B cell (primary cell): ENCODE measurements around the gene IL17B. TPM values are rescaled to one million over a fixed set of nuclear protein-coding genes. Genes with fewer than 3 reads are reported as not detected.
A peak's percentile ranks its signal among the peaks of the same experiment; 100 is the strongest.

ENCODE experiments used
- ATAC-seq: fragments of 200-7000 bp; cut with Tn5 transposase; one replicate; pipeline ENCODE4 v1.10.0; 2021; ENCODE audit warnings: low read depth, mild to moderate bottlenecking, moderate number of reproducible peaks, moderate library complexity
- CTCF ChIA-PET: fragments of 350-600 bp; sonication (Branson Sonifier 250); formaldehyde crosslinking; loops from one replicate; lab custom pipeline; 2021; ENCODE audit warnings: antibody characterized with exemption, inconsistent platforms; lab: Charles Lee
- POLR2A ChIA-PET: fragments of 350-600 bp; sonication (Branson Sonifier 250); formaldehyde crosslinking; loops from one replicate; lab custom pipeline; 2021; ENCODE audit warnings: antibody characterized with exemption; lab: Charles Lee
- DNase-seq: peaks from one replicate; pipeline ENCODE4 v3.0.0; 2013
- H2AFZ ChIP-seq: 2 replicates; pipeline ENCODE4 v1.6.1; 2012; ENCODE audit warnings: mild to moderate bottlenecking, low read depth, low read length; ENCODE audit not compliant: insufficient read depth, poor library complexity, severe bottlenecking
- H3K27ac ChIP-seq, 2 donors: 1 replicate in 1 of 2; 2 replicates in 1 of 2; pipeline ENCODE4 v1.5.1; 2012 to 2013; ENCODE audit warnings: low read length in 2 of 2, mild to moderate bottlenecking in 2 of 2, moderate library complexity in 1 of 2
- H3K27me3 ChIP-seq, 4 experiments: fragments of 200-600 bp in 1 of 4; sonication (generic) in 1 of 4; replicated peaks in 1 of 4; 1 replicate in 2 of 4; 2 replicates in 2 of 4; pipeline versions ENCODE4 v1.6.1 to v1.7.0; 2013 to 2016; ENCODE audit warnings: low read length in 3 of 4, mild to moderate bottlenecking in 2 of 4, mixed read lengths in 1 of 4, moderate library complexity in 1 of 4; ENCODE audit not compliant: insufficient read depth in 4 of 4, control insufficient read depth in 3 of 4; ENCODE audit errors: control extremely low read depth in 1 of 4
- H3K36me3 ChIP-seq, 2 experiments: replicated peaks in 1 of 2; 1 replicate in 1 of 2; 2 replicates in 1 of 2; pipeline versions ENCODE4 v1.6.1 to v1.7.1; 2013; ENCODE audit warnings: low read length in 1 of 2; ENCODE audit not compliant: insufficient read depth in 2 of 2, control insufficient read depth in 1 of 2; ENCODE audit errors: control extremely low read depth in 1 of 2, extremely low read depth in 1 of 2
- H3K4me1 ChIP-seq, 2 donors: fragments of 200-600 bp in 1 of 2; sonication (generic) in 1 of 2; 1 replicate in 1 of 2; 2 replicates in 1 of 2; pipeline versions ENCODE4 v1.5.1 to v1.6.1; 2013 to 2017; ENCODE audit warnings: low read length in 2 of 2; ENCODE audit not compliant: control insufficient read depth in 2 of 2, insufficient read depth in 2 of 2
- H3K4me2 ChIP-seq: replicated peaks from 2 replicates; pipeline ENCODE3; 2012; ENCODE audit warnings: mild to moderate bottlenecking, low read depth, low read length; ENCODE audit not compliant: poor library complexity, severe bottlenecking
- H3K4me3 ChIP-seq, 5 experiments: fragments of 200-600 bp in 1 of 5; sonication (generic) in 1 of 5; 1 replicate in 3 of 5; 2 replicates in 2 of 5; pipeline versions ENCODE4 v1.5.1 to v1.7.0; 2011 to 2016; ENCODE audit warnings: low read length in 4 of 5, mild to moderate bottlenecking in 4 of 5, low read depth in 2 of 5, control low read depth in 1 of 5, moderate library complexity in 1 of 5; ENCODE audit not compliant: insufficient read depth in 1 of 5; ENCODE audit errors: control extremely low read depth in 1 of 5, extremely low read depth in 1 of 5
- H3K79me2 ChIP-seq: fragments of 200-600 bp; sonication (generic); one replicate; pipeline ENCODE4 v1.6.0; 2016; ENCODE audit warnings: low read length; ENCODE audit not compliant: control insufficient read depth, insufficient read depth
- H3K9ac ChIP-seq: fragments of 200-600 bp; sonication (generic); 2 replicates; pipeline ENCODE4 v1.6.1; 2017; ENCODE audit warnings: mild to moderate bottlenecking, low read length, moderate library complexity
- H3K9me3 ChIP-seq, 3 donors: one replicate each; pipeline versions ENCODE4 v1.6.1 to v1.7.1; 2013; ENCODE audit warnings: low read length in 2 of 3; ENCODE audit not compliant: control insufficient read depth in 2 of 3, insufficient read depth in 1 of 3; ENCODE audit errors: control extremely low read depth in 1 of 3
- H4K20me1 ChIP-seq: 2 replicates; pipeline ENCODE4 v1.6.0; 2012; ENCODE audit warnings: mild to moderate bottlenecking, low read length; ENCODE audit not compliant: insufficient read depth, control insufficient read depth, poor library complexity, severe bottlenecking
- H3K27ac Mint-ChIP-seq: one replicate; pipeline ENCODE4 v1.8.0; 2021; ENCODE audit warnings: mixed read lengths
- H3K27me3 Mint-ChIP-seq: one replicate; pipeline ENCODE4 v1.8.0; 2021; ENCODE audit warnings: mixed read lengths
- H3K4me1 Mint-ChIP-seq: one replicate; pipeline ENCODE4 v1.8.0; 2021; ENCODE audit warnings: mixed read lengths
- H3K4me3 Mint-ChIP-seq: one replicate; pipeline ENCODE4 v1.8.0; 2021; ENCODE audit warnings: mixed read lengths
- H3K9me3 Mint-ChIP-seq: one replicate; pipeline ENCODE4 v1.8.0; 2022; ENCODE audit warnings: mixed read lengths; ENCODE audit not compliant: insufficient read depth
- CTCF ChIP-seq: fragments of 200-600 bp; IDR thresholded peaks from one replicate; pipeline ENCODE4 v1.8.0; 2022; ENCODE audit warnings: antibody characterized with exemption, mild to moderate bottlenecking
- EZH2 ChIP-seq: IDR thresholded peaks from 2 replicates; pipeline ENCODE4 v1.6.1; 2012; ENCODE audit warnings: borderline replicate concordance, low read depth, mild to moderate bottlenecking, moderate library complexity, low read length; ENCODE audit not compliant: insufficient read depth, poor library complexity, severe bottlenecking
- WGBS: methylation state at CpG from one replicate; pipeline ENCODE4 v1.1.5; 2013; ENCODE audit warnings: missing lambda C conversion rate; ENCODE audit not compliant: insufficient coverage; 5-methylcytosine and 5-hydroxymethylcytosine counted together
- intact Hi-C: fragments of 100-400 bp; cut with micrococcal nuclease; formaldehyde crosslinking; loops from one replicate; pipeline ENCODE4 v1.10.0; 2022
- polyA plus RNA-seq: library from polyadenylated mRNA; depleted of rRNA; stranded (reverse); fragments of >200 nt; gene quantifications from 2 replicates; pipeline ENCODE4 v1.2.3, GENCODE V29; 2012
- total RNA-seq, 2 donors: library from RNA; stranded (reverse); fragments of 120-200 nt in 1 of 2; gene quantifications; 1 replicate in 1 of 2; 2 replicates in 1 of 2; pipeline versions ENCODE4 v1.2.3 to v1.2.4, GENCODE V29; 2013 to 2022

The IL17B gene
- total and polyA plus RNA-seq, 2 donors (not counting 1 experiment from before 2014, with no cell fraction given): not detected

- Mint-ChIP-seq H3K27me3 (no peaks in the 10 kb centered on the region), H3K27ac (no peak overlapping the region), H3K4me3 (peak overlapping the region; percentile 42), H3K9me3 (no peaks in the 10 kb centered on the region), H3K4me1 (peaks cover 18% of the 10 kb centered on the region)
- Histone ChIP-seq H3K4me2 (no peak overlapping the region), H3K36me3 (peaks cover 0 to 3% of the 10 kb centered on the region in 2 experiments), H3K4me1 (peaks cover 12 to 15% of the 10 kb centered on the region in 2 donors), H4K20me1 (no peaks in the 10 kb centered on the region), H3K9me3 (peaks cover 0 to 3% (median 0%) of the 10 kb centered on the region in 3 donors), H3K9ac (no peak overlapping the region), H3K27me3 (no peaks in the 10 kb centered on the region), H3K27ac (no peak overlapping the region), H3K79me2 (peaks cover 12% of the 10 kb centered on the region), H3K4me3 (no peak overlapping the region), H2AFZ (no peak overlapping the region)
- DNase-seq (no peak), ATAC-seq (no peak)
- ChIA-PET CTCF (interaction anchor here (1.0 to 1.8 kb wide), 3 partner anchors 9 to 21 kb away, joined by 3 to 6 read pairs (median 3); no protein-coding TSS in a partner anchor), POLR2A (interaction anchor here (0.5 kb wide), 1 partner anchor 185 kb away, joined by 4 read pairs; no protein-coding TSS in a partner anchor)
- no peak for TF ChIP-seq CTCF
- TF ChIP-seq EZH2: no peak
- intact Hi-C loops: no loop called here
- 71% methylated on average over 1 of the region's 1 CpG for WGBS
Observed at GRCh38 chr5:149360272-149360671, 18.8 kb downstream of the IL17B start.

GRCh38 chr5:149358868-149359495 lies 20.1 kb downstream of the IL17B start:
- no peaks in the 10 kb centered on the region for H3K27me3 ChIP-seq
- peaks cover 0 to 3% (median 0%) of the 10 kb centered on the region in 3 donors for H3K9me3 ChIP-seq
- H3K4me1 ChIP-seq: peaks cover 12 to 15% of the 10 kb centered on the region in 2 donors
- WGBS: 98% methylated on average over 4 of the region's 8 CpGs
- CTCF ChIA-PET: interaction anchor here (1.6 to 3.1 kb wide), 5 partner anchors 8 to 14 kb away, joined by 6 to 14 read pairs (median 12); partner anchors contain the start of gene GRPEL2
- intact Hi-C loops: loop anchor here (5.0 to 10.0 kb wide), 4 partner anchors 373 to 977 kb away; partner anchors contain the start of genes FBXO38 and PPARGC1B
- H3K27me3 Mint-ChIP-seq: no peaks in the 10 kb centered on the region
- H3K79me2 ChIP-seq: peaks cover 15% of the 10 kb centered on the region
- POLR2A ChIA-PET: interaction anchor here (0.6 kb wide), 1 partner anchor 14 kb away, joined by 3 read pairs; the partner anchor contains the start of gene GRPEL2
- no peaks in the 10 kb centered on the region for H4K20me1 ChIP-seq
- no peak overlapping the region for H3K4me3 ChIP-seq
- peak overlapping the region; percentile 95 for H3K4me3 Mint-ChIP-seq
- TF ChIP-seq EZH2 (no peak), CTCF (no peak)
- ATAC-seq (no peak), DNase-seq (no peak)
- peak overlapping the region; percentile 37 for H3K27ac Mint-ChIP-seq
- peak overlapping the region; percentile 72 for H3K9ac ChIP-seq
- no peak overlapping the region for H3K27ac ChIP-seq
- peaks cover 1 to 8% of the 10 kb centered on the region in 2 experiments for H3K36me3 ChIP-seq
- peaks cover 18% of the 10 kb centered on the region for H3K4me1 Mint-ChIP-seq
- H2AFZ ChIP-seq: peak overlapping the region; percentile 89
- H3K9me3 Mint-ChIP-seq: no peaks in the 10 kb centered on the region
- peak overlapping the region; percentile 93 for H3K4me2 ChIP-seq
